ENCODE results near the gene ACBD4. TPM values are rescaled to one million over a fixed set of nuclear protein-coding genes. Genes with fewer than 3 reads are reported as not detected.

Gene ACBD4
- polyA plus RNA-seq, 1 of the 3 experiments (the other 2 are of a cell fraction) = 15.8 TPM

DNA sequence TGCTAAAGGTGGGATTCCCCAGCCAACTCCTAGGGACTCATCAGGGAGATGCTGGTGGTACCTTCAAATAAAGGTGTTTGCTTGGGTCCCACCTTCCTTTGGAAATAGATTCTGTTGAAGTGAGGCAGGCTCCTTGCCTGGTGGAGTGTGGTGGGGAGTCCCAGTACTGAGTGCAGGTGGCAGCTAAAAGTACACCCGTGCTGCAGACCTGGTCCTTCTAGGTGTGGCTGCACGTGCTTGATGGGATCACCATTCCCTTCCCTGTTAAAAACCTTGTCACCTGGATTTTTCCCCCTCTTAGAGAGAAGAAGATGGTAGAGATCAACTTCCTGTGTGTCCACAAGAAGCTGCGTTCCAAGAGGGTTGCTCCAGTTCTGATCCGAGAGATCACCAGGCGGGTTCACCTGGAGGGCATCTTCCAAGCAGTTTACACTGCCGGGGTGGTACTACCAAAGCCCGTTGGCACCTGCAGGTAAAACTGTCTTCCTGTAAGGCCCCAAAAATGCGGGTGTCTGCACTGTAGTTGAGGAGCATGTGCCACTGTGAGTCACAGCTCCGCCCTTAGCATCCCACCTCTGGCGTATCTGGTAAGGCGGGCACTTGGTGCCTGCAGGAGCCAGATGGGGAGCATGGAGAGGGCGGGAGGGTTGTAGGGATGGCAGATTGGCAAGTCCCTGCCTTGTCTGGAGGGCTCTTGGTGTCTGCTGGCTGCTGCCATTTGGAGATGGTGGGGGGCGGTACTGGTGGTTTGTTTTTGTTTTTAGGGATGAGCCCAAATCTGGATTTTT is 37.2 kb upstream of the ACBD4 start:
- H3K27me3 ChIP-seq (ENCODE audit: insufficient read depth) = no peaks in the 10 kb centered on the region
- H3K4me1 ChIP-seq (ENCODE audit: control insufficient read depth in 1 of 2, insufficient read depth in 2 of 2, low read depth in 1 of 2, low read length in 1 of 2) = peaks cover 0 to 8% of the 10 kb centered on the region in 2 experiments; a peak in 3 of 4 replicates
- H3K4me2 ChIP-seq = no peak overlapping the region
- POLR2A ChIA-PET = no interaction called here
- H2AFZ ChIP-seq (ENCODE audit: low read depth) = no peak overlapping the region
- H3K79me2 ChIP-seq (ENCODE audit: insufficient read depth) = peaks cover 23% of the 10 kb centered on the region
- no peak for DNase-seq
- H3K4me3 ChIP-seq (ENCODE audit: low read depth in 2 of 2, low read length in 1 of 2) = no peak overlapping the region
- peak overlapping the region in 1 of 2 experiments; percentile 19; a peak in 1 of 4 replicates for H3K27ac ChIP-seq (ENCODE audit: low read depth in 2 of 2, low read length in 1 of 2)
- no peaks in the 10 kb centered on the region for H3K9me2 ChIP-seq
- CTCF ChIA-PET = interaction anchor here (0.6 to 14.8 kb wide), 53 partner anchors 8 to 384 kb away, joined by 3 to 194 read pairs (median 7); partner anchors contain the start of genes ACBD4, EFTUD2, GFAP and KIF18B
- WGBS (ENCODE audit: low lambda C conversion rate) = 92% methylated on average over 13 of the region's 13 CpGs
- TF ChIP-seq CHD2 (IDR thresholded peaks at IDR 0.05; ENCODE audit: low read length, partially characterized antibody) (no peak), POLR2AphosphoS5 (IDR thresholded peaks at IDR 0.05; ENCODE audit: low read depth, low read length) (no peak), RFX5 (IDR thresholded peaks at IDR 0.05; ENCODE audit: low read length) (no peak), FOXM1 (IDR thresholded peaks at IDR 0.05; ENCODE audit: low read depth) (no peak), SMC3 (IDR thresholded peaks at IDR 0.05; ENCODE audit: low read depth, low read length) (no peak), GABPA (IDR thresholded peaks at IDR 0.05; ENCODE audit: low read depth) (no peak), YY1 (IDR thresholded peaks at IDR 0.05; ENCODE audit: low read depth) (no peak), RXRA (IDR thresholded peaks at IDR 0.05; ENCODE audit: borderline replicate concordance, low read depth) (no peak), TAF1 (IDR thresholded peaks at IDR 0.05; ENCODE audit: borderline replicate concordance, low read depth, low read length) (no peak), FOSL2 (IDR thresholded peaks at IDR 0.05; ENCODE audit: borderline replicate concordance, low read depth) (no peak), FOXJ3 (CRISPR knock-in tag; IDR thresholded peaks at IDR 0.05) (no peak), JUND (IDR thresholded peaks at IDR 0.05) (no peak)
- TF ChIP-seq, protein P1, sequence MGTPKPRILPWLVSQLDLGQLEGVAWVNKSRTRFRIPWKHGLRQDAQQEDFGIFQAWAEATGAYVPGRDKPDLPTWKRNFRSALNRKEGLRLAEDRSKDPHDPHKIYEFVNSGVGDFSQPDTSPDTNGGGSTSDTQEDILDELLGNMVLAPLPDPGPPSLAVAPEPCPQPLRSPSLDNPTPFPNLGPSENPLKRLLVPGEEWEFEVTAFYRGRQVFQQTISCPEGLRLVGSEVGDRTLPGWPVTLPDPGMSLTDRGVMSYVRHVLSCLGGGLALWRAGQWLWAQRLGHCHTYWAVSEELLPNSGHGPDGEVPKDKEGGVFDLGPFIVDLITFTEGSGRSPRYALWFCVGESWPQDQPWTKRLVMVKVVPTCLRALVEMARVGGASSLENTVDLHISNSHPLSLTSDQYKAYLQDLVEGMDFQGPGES (IDR thresholded peaks at IDR 0.05; ENCODE audit: low read depth, low read length) = no peak
- TF ChIP-seq, protein P2, sequence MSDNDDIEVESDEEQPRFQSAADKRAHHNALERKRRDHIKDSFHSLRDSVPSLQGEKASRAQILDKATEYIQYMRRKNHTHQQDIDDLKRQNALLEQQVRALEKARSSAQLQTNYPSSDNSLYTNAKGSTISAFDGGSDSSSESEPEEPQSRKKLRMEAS (IDR thresholded peaks at IDR 0.05; ENCODE audit: low read depth) = no peak
- TF ChIP-seq, protein P3, sequence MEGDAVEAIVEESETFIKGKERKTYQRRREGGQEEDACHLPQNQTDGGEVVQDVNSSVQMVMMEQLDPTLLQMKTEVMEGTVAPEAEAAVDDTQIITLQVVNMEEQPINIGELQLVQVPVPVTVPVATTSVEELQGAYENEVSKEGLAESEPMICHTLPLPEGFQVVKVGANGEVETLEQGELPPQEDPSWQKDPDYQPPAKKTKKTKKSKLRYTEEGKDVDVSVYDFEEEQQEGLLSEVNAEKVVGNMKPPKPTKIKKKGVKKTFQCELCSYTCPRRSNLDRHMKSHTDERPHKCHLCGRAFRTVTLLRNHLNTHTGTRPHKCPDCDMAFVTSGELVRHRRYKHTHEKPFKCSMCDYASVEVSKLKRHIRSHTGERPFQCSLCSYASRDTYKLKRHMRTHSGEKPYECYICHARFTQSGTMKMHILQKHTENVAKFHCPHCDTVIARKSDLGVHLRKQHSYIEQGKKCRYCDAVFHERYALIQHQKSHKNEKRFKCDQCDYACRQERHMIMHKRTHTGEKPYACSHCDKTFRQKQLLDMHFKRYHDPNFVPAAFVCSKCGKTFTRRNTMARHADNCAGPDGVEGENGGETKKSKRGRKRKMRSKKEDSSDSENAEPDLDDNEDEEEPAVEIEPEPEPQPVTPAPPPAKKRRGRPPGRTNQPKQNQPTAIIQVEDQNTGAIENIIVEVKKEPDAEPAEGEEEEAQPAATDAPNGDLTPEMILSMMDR (IDR thresholded peaks at IDR 0.05) = no peak
- H3K9me3 ChIP-seq = no peaks in the 10 kb centered on the region
- H3K36me3 ChIP-seq (replicated peaks in 1 of 2; ENCODE audit: control insufficient read depth in 1 of 2, insufficient read depth in 2 of 2, low read length in 1 of 2) = peaks cover 56 to 61% of the 10 kb centered on the region in 2 experiments
- peaks cover 10% of the 10 kb centered on the region for H3F3A ChIP-seq (replicated peaks; ENCODE audit: insufficient read depth)
- no peaks in the 10 kb centered on the region for H4K20me1 ChIP-seq (ENCODE audit: insufficient read depth)
- H3K9ac ChIP-seq = no peak overlapping the region

All from SK-N-SH (cell line).